ENCODE results near the gene KRT37.

- TF ChIP-seq POLR2A (IDR thresholded peaks at IDR 0.05; ENCODE audit: low read length) = no peak
- no peak for TF ChIP-seq GATA1 (IDR thresholded peaks at IDR 0.05; ENCODE audit: low read depth, low read length)
These were observed 4.3 kb downstream of the KRT37 start for GRCh38 chr17:41420134-41420533.

Data from erythroblast (primary cell).